Loucy (cell line): ENCODE measurements around the gene TLR1.

Experiments used
- H2AFZ ChIP-seq: fragments of 200-600 bp; sonication (generic); 2 replicates; pipeline ENCODE4 v1.6.0; 2016; ENCODE audit warnings: antibody characterized with exemption, mild to moderate bottlenecking, low read length, moderate library complexity
- H3F3A ChIP-seq: fragments of 200-600 bp; 2 replicates; pipeline ENCODE4 v1.6.0; 2016; ENCODE audit warnings: antibody characterized with exemption, low read depth, mild to moderate bottlenecking
- H3K27me3 ChIP-seq: fragments of 200-600 bp; sonication (generic); 2 replicates; pipeline ENCODE4 v1.6.1; 2014; ENCODE audit warnings: low read length, mild to moderate bottlenecking; ENCODE audit not compliant: insufficient read depth, poor library complexity, severe bottlenecking
- H3K36me3 ChIP-seq: fragments of 200-600 bp; sonication (generic); 2 replicates; pipeline ENCODE4 v1.6.1; 2016; ENCODE audit warnings: low read length; ENCODE audit not compliant: insufficient read depth
- H3K4me1 ChIP-seq: fragments of 200-600 bp; sonication (generic); 2 replicates; pipeline ENCODE4 v1.5.1; 2014; ENCODE audit warnings: low read length, mild to moderate bottlenecking; ENCODE audit not compliant: insufficient read depth, poor library complexity, severe bottlenecking
- H3K4me2 ChIP-seq: fragments of 200-600 bp; sonication (generic); 2 replicates; pipeline ENCODE4 v1.6.0; 2014; ENCODE audit warnings: antibody characterized with exemption, low read length, low read depth, mild to moderate bottlenecking; ENCODE audit not compliant: poor library complexity, severe bottlenecking
- H3K4me3 ChIP-seq: fragments of 200-600 bp; sonication (generic); 2 replicates; pipeline ENCODE4 v1.5.1; 2014; ENCODE audit warnings: low read length, mild to moderate bottlenecking, mixed read lengths; ENCODE audit not compliant: poor library complexity, severe bottlenecking
- H3K79me2 ChIP-seq: fragments of 200-600 bp; sonication (generic); 2 replicates; pipeline ENCODE4 v1.6.1; 2014; ENCODE audit warnings: low read length; ENCODE audit not compliant: insufficient read depth
- H3K9ac ChIP-seq: fragments of 200-600 bp; sonication (generic); 2 replicates; pipeline ENCODE4 v1.6.0; 2014; ENCODE audit warnings: mild to moderate bottlenecking, low read depth, low read length, moderate library complexity; ENCODE audit not compliant: poor library complexity, severe bottlenecking
- H3K9me2 ChIP-seq: fragments of 200-600 bp; sonication (generic); replicated peaks from 2 replicates; pipeline ENCODE4 v1.6.1; 2016; ENCODE audit warnings: low read depth, low read length, mixed read lengths
- H3K9me3 ChIP-seq: fragments of 200-600 bp; sonication (generic); 2 replicates; pipeline ENCODE4 v1.6.1; 2014; ENCODE audit warnings: mild to moderate bottlenecking, antibody characterized with exemption, low read length, low read depth; ENCODE audit not compliant: insufficient read depth
- H4K20me1 ChIP-seq: fragments of 200-600 bp; sonication (generic); 2 replicates; pipeline ENCODE4 v1.6.0; 2014; ENCODE audit warnings: antibody characterized with exemption, low read length, mild to moderate bottlenecking; ENCODE audit not compliant: insufficient read depth, poor library complexity, severe bottlenecking
- CTCF ChIP-seq: fragments of 200-600 bp; sonication (generic); conservative IDR thresholded peaks from 2 replicates; pipeline ENCODE4 v1.5.1; 2014; ENCODE audit warnings: mild to moderate bottlenecking, antibody characterized with exemption, low read length
- EZH2phosphoT487 ChIP-seq: fragments of 200-600 bp; IDR thresholded peaks from 2 replicates; pipeline ENCODE4 v1.6.1; 2018; ENCODE audit warnings: antibody characterized with exemption, mild to moderate bottlenecking, moderate library complexity, borderline replicate concordance

The TLR1 gene

GRCh38 chr4:38818441-38818976, 13.9 kb upstream of the TLR1 start:
- H3K9ac ChIP-seq, result no peak overlapping the region
- H3K27me3 ChIP-seq, result no peaks in the 10 kb centered on the region
- H3K9me2 ChIP-seq, result no peaks in the 10 kb centered on the region
- H3K36me3 ChIP-seq, result no peaks in the 10 kb centered on the region
- H3K79me2 ChIP-seq, result no peaks in the 10 kb centered on the region
- H3K9me3 ChIP-seq, result no peaks in the 10 kb centered on the region
- H3K4me3 ChIP-seq, result no peak overlapping the region
- H3F3A ChIP-seq, result no peaks in the 10 kb centered on the region
- H2AFZ ChIP-seq, result no peak overlapping the region
- TF ChIP-seq EZH2phosphoT487 (no peak), CTCF (no peak)
- H4K20me1 ChIP-seq, result no peaks in the 10 kb centered on the region
- no peak overlapping the region for H3K4me2 ChIP-seq
- no peaks in the 10 kb centered on the region for H3K4me1 ChIP-seq

- Histone ChIP-seq H3K9me3 (no peaks in the 10 kb centered on the region), H3F3A (no peaks in the 10 kb centered on the region), H3K27me3 (no peaks in the 10 kb centered on the region), H3K9me2 (no peaks in the 10 kb centered on the region), H3K36me3 (no peaks in the 10 kb centered on the region), H3K4me1 (no peaks in the 10 kb centered on the region), H3K9ac (no peak overlapping the region), H4K20me1 (no peaks in the 10 kb centered on the region), H3K79me2 (no peaks in the 10 kb centered on the region), H2AFZ (no peak overlapping the region), H3K4me3 (no peak overlapping the region), H3K4me2 (no peak overlapping the region)
- TF ChIP-seq CTCF (no peak), EZH2phosphoT487 (no peak)
These were observed 11.5 kb upstream of the TLR1 start for GRCh38 chr4:38815885-38816782.

- Histone ChIP-seq H3K9ac (no peak overlapping the region), H3K4me2 (no peak overlapping the region), H3K79me2 (no peaks in the 10 kb centered on the region), H3K27me3 (no peaks in the 10 kb centered on the region), H3F3A (no peaks in the 10 kb centered on the region), H2AFZ (no peak overlapping the region), H3K9me3 (no peaks in the 10 kb centered on the region), H3K9me2 (no peaks in the 10 kb centered on the region), H3K36me3 (no peaks in the 10 kb centered on the region), H4K20me1 (no peaks in the 10 kb centered on the region), H3K4me3 (no peak overlapping the region), H3K4me1 (no peaks in the 10 kb centered on the region)
- TF ChIP-seq CTCF (no peak), EZH2phosphoT487 (no peak)
These were observed 9.8 kb upstream of the TLR1 start for GRCh38 chr4:38814386-38814785.
